ENCODE results near the gene NR2F6.

NR2F6 gene

DNA sequence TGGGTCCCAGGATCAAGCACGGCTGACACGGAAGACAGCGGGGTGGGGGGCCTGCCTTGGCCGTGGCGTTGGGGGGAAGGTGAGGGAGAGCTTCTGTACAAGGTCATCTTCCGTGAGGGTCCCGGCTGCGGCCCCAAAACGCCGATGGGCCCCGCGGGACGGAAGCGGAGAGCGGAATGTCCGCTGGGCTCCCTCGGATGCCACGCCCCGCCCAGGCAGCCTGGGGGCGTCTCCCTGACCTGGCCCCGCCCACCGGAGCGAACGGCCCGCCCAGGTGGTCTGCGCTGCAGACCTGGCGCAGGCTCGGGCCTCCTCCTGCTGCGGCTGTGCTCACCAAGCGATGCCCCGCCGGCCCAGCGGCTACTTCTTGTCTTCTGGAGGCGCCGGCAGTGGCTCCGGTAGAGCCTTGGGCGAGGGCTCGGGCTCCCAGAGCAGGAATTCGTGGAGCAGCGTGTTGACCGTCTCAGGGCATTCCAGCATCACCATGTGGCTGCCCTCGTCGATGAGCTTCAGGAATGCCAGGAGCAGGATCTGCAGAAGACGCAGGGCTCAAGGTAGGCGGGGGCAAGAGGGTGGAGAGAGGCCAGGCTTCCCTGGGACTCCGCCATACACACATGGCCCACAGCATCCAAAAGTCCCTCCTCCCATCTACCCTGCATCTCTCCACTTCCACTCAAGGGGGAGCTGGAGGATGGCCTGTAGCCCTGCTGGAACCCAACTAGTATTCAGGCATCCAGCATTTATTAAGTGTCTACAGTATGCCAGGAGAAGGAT lies 46.8 kb upstream of the NR2F6 start:
- peak; percentile 89 for DNase-seq
- Histone ChIP-seq H2AFZ (ENCODE audit: low read length) (peak overlapping the region; percentile 94), H3K4me1 (ENCODE audit: low read length) (no peaks in the 10 kb centered on the region), H3K36me3 (replicated peaks; ENCODE audit: insufficient read depth, low read length) (no peaks in the 10 kb centered on the region), H3K9me2 (replicated peaks; ENCODE audit: insufficient read depth, low read length) (no peaks in the 10 kb centered on the region), H3K27ac (ENCODE audit: low read length) (peak overlapping the region; percentile 24; the same call in 1 of the 2 replicates), H3K4me3 (ENCODE audit: low read length) (peak overlapping the region; percentile 83), H3K9ac (ENCODE audit: low read length) (peak overlapping the region; percentile 40; the same call in 1 of the 2 replicates), H3K9me3 (replicated peaks; ENCODE audit: insufficient read depth, low read length) (no peaks in the 10 kb centered on the region), H3K4me2 (ENCODE audit: low read depth, low read length) (peak overlapping the region; percentile 93), H3K27me3 (replicated peaks; ENCODE audit: insufficient read depth, low read length) (peaks cover 15% of the 10 kb centered on the region), H4K20me1 (ENCODE audit: insufficient read depth, low read length) (no peaks in the 10 kb centered on the region), H3F3A (ENCODE audit: insufficient read depth, low read length) (no peaks in the 10 kb centered on the region), H3K79me2 (ENCODE audit: low read length) (peaks cover 7% of the 10 kb centered on the region; the same call in 1 of the 2 replicates)
- TF ChIP-seq, protein P1, sequence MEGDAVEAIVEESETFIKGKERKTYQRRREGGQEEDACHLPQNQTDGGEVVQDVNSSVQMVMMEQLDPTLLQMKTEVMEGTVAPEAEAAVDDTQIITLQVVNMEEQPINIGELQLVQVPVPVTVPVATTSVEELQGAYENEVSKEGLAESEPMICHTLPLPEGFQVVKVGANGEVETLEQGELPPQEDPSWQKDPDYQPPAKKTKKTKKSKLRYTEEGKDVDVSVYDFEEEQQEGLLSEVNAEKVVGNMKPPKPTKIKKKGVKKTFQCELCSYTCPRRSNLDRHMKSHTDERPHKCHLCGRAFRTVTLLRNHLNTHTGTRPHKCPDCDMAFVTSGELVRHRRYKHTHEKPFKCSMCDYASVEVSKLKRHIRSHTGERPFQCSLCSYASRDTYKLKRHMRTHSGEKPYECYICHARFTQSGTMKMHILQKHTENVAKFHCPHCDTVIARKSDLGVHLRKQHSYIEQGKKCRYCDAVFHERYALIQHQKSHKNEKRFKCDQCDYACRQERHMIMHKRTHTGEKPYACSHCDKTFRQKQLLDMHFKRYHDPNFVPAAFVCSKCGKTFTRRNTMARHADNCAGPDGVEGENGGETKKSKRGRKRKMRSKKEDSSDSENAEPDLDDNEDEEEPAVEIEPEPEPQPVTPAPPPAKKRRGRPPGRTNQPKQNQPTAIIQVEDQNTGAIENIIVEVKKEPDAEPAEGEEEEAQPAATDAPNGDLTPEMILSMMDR (IDR thresholded peaks at IDR 0.05; ENCODE audit: low read length) = peak; percentile 71
- TF ChIP-seq EZH2phosphoT487 (IDR thresholded peaks at IDR 0.05; ENCODE audit: low read length) = no peak

DNA sequence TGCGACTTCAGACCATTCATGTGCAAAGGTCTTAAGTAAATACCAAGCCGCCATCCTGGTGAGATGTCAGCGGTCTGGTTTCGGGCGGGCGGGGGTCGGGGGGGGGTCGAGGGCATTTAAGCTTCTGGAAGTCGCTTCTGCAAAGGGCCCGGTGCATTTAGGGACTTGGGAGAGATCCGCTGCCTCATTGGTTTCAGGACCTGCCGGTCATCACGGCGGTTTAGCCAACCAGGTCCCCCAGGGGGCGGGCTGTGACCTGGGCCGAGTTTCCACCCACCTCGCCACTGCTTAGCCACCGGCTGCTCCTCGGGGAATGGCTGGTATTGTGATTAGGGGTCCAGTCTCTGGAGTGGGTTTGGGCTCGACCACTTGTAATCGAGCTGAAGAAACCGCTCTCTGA lies 43.8 kb upstream of the NR2F6 start:
- H4K20me1 ChIP-seq (ENCODE audit: insufficient read depth, low read length) = no peaks in the 10 kb centered on the region
- no peak overlapping the region for H3K27ac ChIP-seq (ENCODE audit: low read length)
- peak; percentile 48 for DNase-seq
- H2AFZ ChIP-seq (ENCODE audit: low read length) = no peak overlapping the region
- H3K27me3 ChIP-seq (replicated peaks; ENCODE audit: insufficient read depth, low read length) = peaks cover 19% of the 10 kb centered on the region
- H3K4me2 ChIP-seq (ENCODE audit: low read depth, low read length) = no peak overlapping the region
- H3K36me3 ChIP-seq (replicated peaks; ENCODE audit: insufficient read depth, low read length) = no peaks in the 10 kb centered on the region
- H3K4me1 ChIP-seq (ENCODE audit: low read length) = no peaks in the 10 kb centered on the region
- no peaks in the 10 kb centered on the region for H3F3A ChIP-seq (ENCODE audit: insufficient read depth, low read length)
- peaks cover 6% of the 10 kb centered on the region; the same call in 1 of the 2 replicates for H3K79me2 ChIP-seq (ENCODE audit: low read length)
- no peaks in the 10 kb centered on the region for H3K9me3 ChIP-seq (replicated peaks; ENCODE audit: insufficient read depth, low read length)
- no peak overlapping the region for H3K9ac ChIP-seq (ENCODE audit: low read length)
- no peak overlapping the region for H3K4me3 ChIP-seq (ENCODE audit: low read length)
- TF ChIP-seq, protein P1 (IDR thresholded peaks at IDR 0.05; ENCODE audit: low read length) = no peak
- no peak for TF ChIP-seq EZH2phosphoT487 (IDR thresholded peaks at IDR 0.05; ENCODE audit: low read length)
- TF ChIP-seq EZH2 (optimal IDR thresholded peaks at IDR 0.05; ENCODE audit: low read depth, low read length) = no peak
- H3K9me2 ChIP-seq (replicated peaks; ENCODE audit: insufficient read depth, low read length) = no peaks in the 10 kb centered on the region

DNA sequence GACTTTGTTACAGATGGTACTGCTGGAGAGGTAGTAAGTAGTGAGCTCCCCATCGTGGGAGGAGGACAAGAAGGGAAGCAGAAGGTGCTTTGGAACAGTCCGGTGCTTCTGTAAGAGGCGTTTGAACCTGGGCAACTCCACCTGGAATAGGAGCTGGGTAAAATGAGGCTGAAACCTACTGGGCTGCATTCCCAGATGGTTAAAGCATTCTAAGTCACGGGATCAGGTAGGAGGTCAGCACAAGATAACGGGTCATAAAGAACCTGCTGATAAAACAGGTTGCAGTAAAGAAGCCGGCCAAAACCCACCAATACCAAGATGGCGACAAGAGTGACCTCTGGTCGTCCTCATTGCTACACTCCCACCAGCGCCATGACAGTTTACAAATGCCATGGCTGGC lies 41.0 kb upstream of the NR2F6 start:
- TF ChIP-seq EZH2 (optimal IDR thresholded peaks at IDR 0.05; ENCODE audit: low read depth, low read length) (no peak), EZH2phosphoT487 (IDR thresholded peaks at IDR 0.05; ENCODE audit: low read length) (no peak)
- TF ChIP-seq, protein P1 (IDR thresholded peaks at IDR 0.05; ENCODE audit: low read length) = no peak
- H3K9me2 ChIP-seq (replicated peaks; ENCODE audit: insufficient read depth, low read length) = no peaks in the 10 kb centered on the region
- H3K79me2 ChIP-seq (ENCODE audit: low read length) = no peaks in the 10 kb centered on the region
- H3K4me2 ChIP-seq (ENCODE audit: low read depth, low read length) = no peak overlapping the region
- H3K9ac ChIP-seq (ENCODE audit: low read length) = no peak overlapping the region
- H3K36me3 ChIP-seq (replicated peaks; ENCODE audit: insufficient read depth, low read length) = no peaks in the 10 kb centered on the region
- no peak for DNase-seq
- no peak overlapping the region for H3K4me3 ChIP-seq (ENCODE audit: low read length)
- no peak overlapping the region for H3K27ac ChIP-seq (ENCODE audit: low read length)
- peaks cover 33% of the 10 kb centered on the region for H3K27me3 ChIP-seq (replicated peaks; ENCODE audit: insufficient read depth, low read length)
- no peak overlapping the region for H2AFZ ChIP-seq (ENCODE audit: low read length)
- no peaks in the 10 kb centered on the region for H4K20me1 ChIP-seq (ENCODE audit: insufficient read depth, low read length)
- no peaks in the 10 kb centered on the region for H3F3A ChIP-seq (ENCODE audit: insufficient read depth, low read length)
- no peaks in the 10 kb centered on the region for H3K9me3 ChIP-seq (replicated peaks; ENCODE audit: insufficient read depth, low read length)
- peaks cover 6% of the 10 kb centered on the region; the same call in 1 of the 2 replicates for H3K4me1 ChIP-seq (ENCODE audit: low read length)

All from MM.1S (cell line).